ENCODE data around the gene FABP1.

- TF ChIP-seq POLR2A (IDR thresholded peaks at IDR 0.05) = no peak
- TF ChIP-seq, protein P1, sequence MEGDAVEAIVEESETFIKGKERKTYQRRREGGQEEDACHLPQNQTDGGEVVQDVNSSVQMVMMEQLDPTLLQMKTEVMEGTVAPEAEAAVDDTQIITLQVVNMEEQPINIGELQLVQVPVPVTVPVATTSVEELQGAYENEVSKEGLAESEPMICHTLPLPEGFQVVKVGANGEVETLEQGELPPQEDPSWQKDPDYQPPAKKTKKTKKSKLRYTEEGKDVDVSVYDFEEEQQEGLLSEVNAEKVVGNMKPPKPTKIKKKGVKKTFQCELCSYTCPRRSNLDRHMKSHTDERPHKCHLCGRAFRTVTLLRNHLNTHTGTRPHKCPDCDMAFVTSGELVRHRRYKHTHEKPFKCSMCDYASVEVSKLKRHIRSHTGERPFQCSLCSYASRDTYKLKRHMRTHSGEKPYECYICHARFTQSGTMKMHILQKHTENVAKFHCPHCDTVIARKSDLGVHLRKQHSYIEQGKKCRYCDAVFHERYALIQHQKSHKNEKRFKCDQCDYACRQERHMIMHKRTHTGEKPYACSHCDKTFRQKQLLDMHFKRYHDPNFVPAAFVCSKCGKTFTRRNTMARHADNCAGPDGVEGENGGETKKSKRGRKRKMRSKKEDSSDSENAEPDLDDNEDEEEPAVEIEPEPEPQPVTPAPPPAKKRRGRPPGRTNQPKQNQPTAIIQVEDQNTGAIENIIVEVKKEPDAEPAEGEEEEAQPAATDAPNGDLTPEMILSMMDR (IDR thresholded peaks at IDR 0.05) = no peak
- TF ChIP-seq EP300 (IDR thresholded peaks at IDR 0.05) = no peak
Measured at GRCh38 chr2:88128654-88129312, 921 bp upstream of the FABP1 start.
